HG02678 (cell line): ENCODE results near the gene AFF4.
"Not testable (repeated sequence)": the region's sequence is repeated elsewhere in the genome, so short reads cannot be mapped to it uniquely, and the experiment has no call there.

ENCODE experiments used
- ATAC-seq: cut with Tn5 transposase; IDR thresholded peaks from one replicate; pipeline ENCODE4 v1.9.1; 2021; ENCODE audit warnings: mild to moderate bottlenecking, moderate library complexity; ENCODE audit not compliant: unreplicated experiment

The AFF4 gene

DNA sequence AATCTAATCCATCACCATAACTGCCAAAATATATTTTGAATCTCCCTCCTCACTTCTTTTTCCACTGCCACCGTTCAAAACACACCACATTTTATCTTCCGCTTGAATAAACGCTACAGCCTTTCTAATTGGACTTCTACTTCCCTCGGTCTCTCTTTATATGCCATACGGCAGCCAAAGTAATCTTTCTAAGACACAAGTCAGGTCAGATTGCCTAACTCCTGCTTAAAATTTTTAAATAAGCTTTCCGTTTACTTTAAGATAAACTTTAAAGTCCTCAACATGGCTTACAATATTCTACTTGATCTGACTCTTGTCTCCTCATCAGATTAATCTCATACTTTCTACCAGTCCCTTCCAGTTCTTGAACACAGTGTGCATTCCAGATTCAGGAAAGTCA is 9.7 kb downstream of the AFF4 start:
- ATAC-seq, result no peak

GRCh38 chr5:132952829-132953228 is 10.6 kb downstream of the AFF4 start:
- ATAC-seq, result no peak

GRCh38 chr5:132951897-132952296 is 11.5 kb downstream of the AFF4 start:
- no peak for ATAC-seq

GRCh38 chr5:132949136-132949535 is 14.3 kb downstream of the AFF4 start:
- ATAC-seq, result no peak

DNA sequence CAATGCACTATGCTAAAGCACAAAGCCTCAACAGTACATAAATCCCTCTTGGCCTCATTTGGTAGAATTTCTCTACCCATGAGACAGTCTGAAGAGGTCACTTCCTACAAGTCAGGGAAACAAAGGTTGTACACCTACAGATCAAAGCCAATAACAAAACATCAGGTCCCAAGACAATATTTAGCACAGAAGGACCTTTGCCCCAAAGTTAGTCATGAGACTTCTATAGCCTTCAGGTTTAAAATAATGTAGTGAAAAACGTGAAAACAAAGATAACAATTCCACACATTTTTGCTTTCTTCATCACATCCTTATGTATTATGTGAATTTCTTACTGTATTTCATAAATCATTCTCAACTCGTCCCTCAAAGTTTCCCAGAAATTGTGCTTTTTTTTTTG is 15.8 kb downstream of the AFF4 start:
- ATAC-seq, result no peak

GRCh38 chr5:132945315-132945714 is 18.1 kb downstream of the AFF4 start:
- ATAC-seq, result not testable (repeated sequence)

DNA sequence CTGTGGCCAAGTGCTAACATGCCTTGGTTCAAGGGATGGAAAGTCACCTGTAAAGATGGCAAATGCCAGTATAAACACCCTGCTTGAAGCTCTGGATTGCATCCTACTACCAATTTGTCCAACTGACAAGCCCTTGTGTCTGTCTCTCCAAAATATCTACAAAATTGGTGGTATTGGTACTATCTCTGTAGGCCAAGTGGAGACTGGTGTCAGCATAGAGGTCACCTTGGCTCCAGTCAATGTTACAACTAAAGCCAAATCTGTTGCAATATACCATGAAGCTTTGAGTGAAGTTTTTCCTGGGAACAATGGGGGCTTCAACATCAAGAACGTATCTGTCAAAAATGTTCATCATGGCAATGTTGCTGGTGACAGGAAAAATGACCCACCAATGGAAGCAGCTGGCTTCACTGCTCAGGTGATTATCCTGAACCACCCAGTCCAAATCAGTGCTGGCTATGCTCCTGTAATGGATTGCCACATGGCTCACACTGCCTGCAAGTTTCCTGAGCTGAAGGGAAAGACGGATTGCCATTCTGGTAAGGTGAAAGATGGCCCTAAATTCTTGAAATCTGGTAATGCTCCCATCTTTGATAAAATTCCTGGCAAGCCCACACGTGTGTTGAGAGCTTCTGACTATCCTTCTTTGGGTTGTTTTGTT is 19.9 kb downstream of the AFF4 start:
- ATAC-seq, result no peak

- ATAC-seq, result no peak
Observed at GRCh38 chr5:132941331-132941730, 22.1 kb downstream of the AFF4 start.

DNA sequence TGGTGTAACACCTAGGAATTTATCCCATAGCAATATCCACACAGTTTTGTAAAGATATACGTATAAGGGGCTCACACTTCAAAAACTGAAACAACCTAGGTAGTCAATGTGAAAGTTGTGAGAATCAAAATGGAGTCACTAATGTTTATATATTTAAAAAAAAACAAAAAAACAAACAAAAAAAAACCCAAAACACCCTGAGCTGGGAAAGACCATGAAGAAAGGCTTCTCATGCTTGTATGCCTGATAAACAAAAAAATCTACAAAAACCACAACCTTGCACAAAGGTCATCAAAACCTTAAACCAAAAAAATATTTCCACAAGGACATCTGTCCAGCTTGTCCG is 35.4 kb downstream of the AFF4 start:
- no peak for ATAC-seq

DNA sequence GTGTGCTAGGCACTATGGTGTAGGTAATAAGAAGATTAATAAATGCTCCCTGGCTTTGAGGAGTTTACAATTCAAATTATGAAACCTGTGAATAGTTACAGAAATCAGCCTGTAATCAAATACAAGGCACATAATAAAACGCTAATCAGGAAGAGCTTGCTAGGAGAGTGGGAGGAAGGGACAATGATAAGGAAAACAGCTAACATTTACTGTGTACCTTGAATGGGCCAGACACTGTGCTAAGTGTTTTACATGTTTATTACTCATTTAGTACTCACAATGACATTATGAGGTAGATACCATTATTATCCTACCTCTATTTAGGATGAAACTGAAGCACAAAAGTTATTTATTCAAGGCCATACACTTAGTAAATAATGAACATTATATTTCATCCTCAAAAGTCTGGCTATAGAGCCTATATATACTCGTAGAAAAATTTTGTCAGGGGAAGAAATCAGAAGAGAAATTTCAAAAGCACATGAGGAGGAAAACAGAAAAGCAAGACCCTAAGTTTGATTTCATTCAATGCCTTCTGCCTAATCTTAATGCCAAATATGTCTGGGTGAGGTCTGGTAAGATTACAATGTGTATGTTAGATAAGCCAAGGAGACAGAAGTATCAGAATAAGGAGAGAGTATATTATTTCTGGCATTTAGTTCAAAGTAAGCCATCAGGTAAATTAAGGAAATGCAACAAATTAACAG is 35.9 kb downstream of the AFF4 start:
- no peak for ATAC-seq

DNA sequence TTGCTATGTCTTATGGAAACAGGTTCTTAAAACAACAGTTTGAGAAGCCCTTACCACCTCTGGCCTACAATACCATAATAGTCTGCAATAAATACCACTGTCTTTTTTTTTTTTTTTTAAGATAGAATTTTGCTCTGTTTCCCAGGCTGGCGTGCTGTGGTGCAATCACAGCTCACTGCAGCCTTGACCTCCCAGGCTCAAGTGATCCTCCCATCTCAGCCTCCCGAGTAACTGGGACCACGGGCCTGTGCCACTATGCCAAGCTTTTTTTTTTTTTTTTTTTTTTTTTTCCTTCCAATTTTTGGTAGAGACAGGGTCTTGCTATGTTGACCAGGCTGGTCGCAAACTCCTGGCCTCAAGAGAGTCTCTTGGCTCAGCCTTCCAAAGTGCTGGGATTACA is 37.0 kb downstream of the AFF4 start:
- no peak for ATAC-seq

DNA sequence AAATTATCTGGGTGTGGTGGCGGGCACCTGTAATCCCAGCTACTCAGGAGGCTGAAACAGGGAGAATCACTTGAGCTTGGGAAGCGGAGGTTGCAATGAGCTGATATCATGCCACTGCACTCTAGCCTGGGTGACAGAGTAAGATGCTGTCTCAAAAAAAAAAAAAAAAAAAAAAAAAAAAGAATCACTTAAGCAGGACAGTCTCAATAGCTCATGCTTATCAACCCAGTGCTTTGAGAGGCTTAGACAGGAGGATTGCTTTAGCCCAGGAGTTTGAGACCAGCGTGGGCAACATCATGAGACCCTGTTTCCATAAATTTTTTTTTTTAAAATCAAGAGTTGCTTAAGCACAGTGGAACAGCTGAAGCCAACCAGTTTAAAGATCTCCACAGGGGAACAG is 47.3 kb downstream of the AFF4 start:
- ATAC-seq, result no peak

DNA sequence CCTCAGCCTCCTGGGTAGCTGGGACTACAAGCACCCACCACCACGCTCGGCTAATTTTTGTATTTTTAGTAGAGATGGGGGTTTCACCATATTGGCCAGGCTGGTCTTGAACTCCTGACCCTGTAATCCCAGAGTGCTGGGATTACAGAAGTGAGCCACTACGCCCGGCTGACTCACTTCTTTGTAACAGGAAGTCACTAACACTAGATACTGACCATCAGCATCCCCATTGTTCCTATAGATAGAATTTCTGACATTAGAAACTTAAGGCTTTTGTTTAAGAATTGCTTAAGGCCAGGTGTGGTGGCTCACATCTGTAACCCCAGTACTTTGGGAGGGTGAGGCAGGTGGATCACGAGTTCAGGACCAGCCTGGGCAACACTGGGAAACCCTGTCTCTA is 47.8 kb downstream of the AFF4 start:
- ATAC-seq, result no peak

DNA sequence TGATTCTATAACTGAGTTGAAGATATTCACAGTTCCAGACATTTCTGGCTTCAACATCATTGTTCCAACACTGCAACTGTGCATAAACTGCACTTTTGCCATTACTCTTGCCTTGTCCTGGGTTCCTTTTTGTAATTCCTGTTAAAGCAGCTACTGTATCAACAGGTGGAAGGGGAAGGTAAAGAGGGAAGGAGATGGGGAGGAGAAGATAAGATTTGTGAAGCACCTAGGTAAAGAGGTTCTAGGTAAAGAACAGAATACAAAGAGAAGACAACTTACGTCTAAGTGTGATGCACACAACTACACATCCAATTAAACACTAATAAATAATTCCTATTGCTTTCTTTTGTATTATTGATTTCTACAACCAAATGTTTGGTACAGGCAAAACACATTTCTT is 53.7 kb downstream of the AFF4 start:
- no peak for ATAC-seq

DNA sequence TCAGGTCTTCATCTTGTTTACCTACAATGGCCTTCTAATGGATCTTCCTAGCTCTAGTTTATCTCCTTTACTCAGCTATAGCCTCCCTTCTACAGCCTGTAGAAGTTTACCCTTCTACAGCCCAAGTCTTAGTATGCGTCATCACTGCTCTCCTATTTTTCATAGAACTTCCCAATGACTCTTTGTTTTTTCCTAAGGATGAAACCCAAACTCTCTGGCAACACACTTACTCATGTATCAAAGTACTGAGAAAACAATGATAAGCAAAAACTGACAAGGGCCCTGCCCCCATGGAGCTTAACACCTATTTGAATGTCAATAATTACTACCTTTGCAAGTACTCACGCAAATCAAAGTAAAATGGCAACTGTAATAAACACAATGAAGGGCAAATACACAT is 56.3 kb downstream of the AFF4 start:
- no peak for ATAC-seq

GRCh38 chr5:132905938-132906337 is 57.5 kb downstream of the AFF4 start:
- ATAC-seq, result no peak

- no peak for ATAC-seq
Observed at GRCh38 chr5:132901730-132902129, 61.7 kb downstream of the AFF4 start.

DNA sequence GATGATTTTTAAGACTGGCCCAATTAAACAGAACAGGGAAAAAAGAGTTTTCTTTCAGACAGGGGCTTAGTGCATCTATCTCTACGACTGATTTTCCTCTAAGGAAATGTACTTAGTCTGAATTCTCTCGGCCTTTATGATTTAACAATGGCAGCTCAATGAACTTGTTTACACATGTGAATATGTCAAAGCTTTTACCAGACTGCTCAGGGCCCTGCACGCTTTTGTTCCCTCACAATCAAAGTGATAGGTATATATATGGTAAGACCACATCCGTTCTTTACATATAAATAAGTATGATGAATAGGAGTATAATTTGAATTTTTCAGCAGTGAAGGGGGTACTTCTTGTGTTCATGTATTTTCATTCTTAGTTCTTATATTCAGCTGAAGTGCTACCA is 62.4 kb downstream of the AFF4 start:
- ATAC-seq, result no peak

DNA sequence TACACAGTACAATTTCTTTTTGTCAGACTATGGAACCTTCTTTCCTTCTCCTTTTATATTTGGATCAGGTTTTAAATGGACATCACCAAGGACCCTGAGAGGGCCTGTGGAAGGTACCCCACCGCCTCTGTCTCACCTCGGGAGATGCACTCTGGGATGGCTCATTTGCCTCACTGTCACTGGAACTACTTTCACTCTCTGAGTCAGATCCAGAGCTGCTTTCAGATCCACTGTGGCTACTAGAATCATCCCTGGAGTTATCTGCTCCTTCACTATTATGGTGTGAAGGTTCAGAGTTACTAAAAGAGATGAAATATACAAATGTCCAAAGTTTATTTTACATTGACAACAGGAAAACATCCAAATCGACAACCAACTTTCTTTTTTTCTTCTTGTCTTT is 65.3 kb downstream of the AFF4 start:
- ATAC-seq, result no peak

- ATAC-seq, result no peak
Observed at GRCh38 chr5:132896685-132897084, 66.7 kb downstream of the AFF4 start.

DNA sequence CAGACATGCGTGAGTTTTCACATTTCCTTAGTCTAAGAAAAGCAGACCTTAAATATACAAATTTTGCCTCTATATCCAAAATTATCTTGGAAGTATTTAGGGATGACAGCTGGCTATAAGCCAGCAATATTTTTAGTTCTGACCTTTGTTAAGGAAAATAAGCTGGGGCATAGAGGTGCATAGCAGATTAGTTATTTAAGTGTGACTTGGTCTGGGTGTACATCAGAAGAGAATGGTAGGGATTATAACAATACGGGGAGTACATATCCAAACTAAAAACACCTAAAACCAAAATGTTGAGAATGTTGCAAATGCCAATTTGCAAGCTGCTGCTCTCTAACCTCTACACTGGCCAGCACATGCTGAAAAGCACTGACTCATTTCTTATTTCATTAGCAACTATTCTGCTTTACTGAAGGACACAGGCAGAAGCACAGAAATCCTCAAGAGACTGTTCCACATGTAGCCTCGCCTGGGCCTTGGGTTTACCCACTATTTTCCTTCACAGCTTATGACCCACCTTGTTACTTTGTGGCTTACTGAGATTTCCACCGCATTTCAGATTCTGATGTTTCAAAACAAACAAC is 67.6 kb downstream of the AFF4 start:
- no peak for ATAC-seq

- ATAC-seq, result no peak
Observed at GRCh38 chr5:132890817-132891216, 72.6 kb downstream of the AFF4 start.

GRCh38 chr5:132889501-132889900 is 73.9 kb downstream of the AFF4 start:
- ATAC-seq, result no peak
